ENCODE data around the gene R3HDM2.

The R3HDM2 gene

GRCh38 chr12:57476162-57476992 lies 45.5 kb upstream of the R3HDM2 start:
- no peak overlapping the region for H3K27ac ChIP-seq
- no peak for TF ChIP-seq CTCF (conservative IDR thresholded peaks at IDR 0.05; ENCODE audit: low read depth)
- ChIA-PET CTCF (interaction anchor here (0.5 to 1.0 kb wide), 3 partner anchors 14 to 1008 kb away, joined by 3 read pairs; partner anchors contain the start of gene SPRYD4), POLR2A (ENCODE audit: low non-redundant PET) (interaction anchor here (0.6 kb wide), 1 partner anchor 14 kb away, joined by 7 read pairs; no protein-coding TSS in a partner anchor)
- no peak for DNase-seq (ENCODE audit: low spot score)

- no peak overlapping the region for H3K27ac ChIP-seq
- no peak for DNase-seq (ENCODE audit: low spot score)
- POLR2A ChIA-PET (ENCODE audit: low non-redundant PET), result interaction anchor here (0.6 kb wide), 1 partner anchor 15 kb away, joined by 7 read pairs; no protein-coding TSS in a partner anchor
- CTCF ChIA-PET, result interaction anchor here (0.6 to 2.0 kb wide), 4 partner anchors 13 to 398 kb away, joined by 3 to 12 read pairs (median 4); no protein-coding TSS in a partner anchor
- TF ChIP-seq CTCF (conservative IDR thresholded peaks at IDR 0.05; ENCODE audit: low read depth), result no peak
These were observed 44.7 kb upstream of the R3HDM2 start for GRCh38 chr12:57475271-57476161.

GRCh38 chr12:57474862-57475261 lies 44.0 kb upstream of the R3HDM2 start:
- ChIA-PET CTCF (interaction anchor here (0.6 to 2.0 kb wide), 4 partner anchors 12 to 262 kb away, joined by 4 to 12 read pairs (median 4); no protein-coding TSS in a partner anchor), POLR2A (ENCODE audit: low non-redundant PET) (no interaction called here)
- H3K27ac ChIP-seq, result no peak overlapping the region
- no peak for TF ChIP-seq CTCF (conservative IDR thresholded peaks at IDR 0.05; ENCODE audit: low read depth)
- DNase-seq (ENCODE audit: low spot score), result no peak

- ChIA-PET POLR2A (ENCODE audit: low non-redundant PET) (no interaction called here), CTCF (interaction anchor here (0.7 to 2.0 kb wide), 3 partner anchors 12 to 252 kb away, joined by 3 to 12 read pairs (median 4); no protein-coding TSS in a partner anchor)
- DNase-seq (ENCODE audit: low spot score), result no peak
- no peak overlapping the region for H3K27ac ChIP-seq
- no peak for TF ChIP-seq CTCF (conservative IDR thresholded peaks at IDR 0.05; ENCODE audit: low read depth)
These were observed 43.6 kb upstream of the R3HDM2 start for GRCh38 chr12:57474430-57474829.

GRCh38 chr12:57473886-57474285 lies 43.0 kb upstream of the R3HDM2 start:
- H3K27ac ChIP-seq, result no peak overlapping the region
- CTCF ChIA-PET, result interaction anchor here (0.7 to 2.0 kb wide), 3 partner anchors 11 to 252 kb away, joined by 3 to 12 read pairs (median 4); no protein-coding TSS in a partner anchor
- no peak for DNase-seq (ENCODE audit: low spot score)
- no peak for TF ChIP-seq CTCF (conservative IDR thresholded peaks at IDR 0.05; ENCODE audit: low read depth)
- POLR2A ChIA-PET (ENCODE audit: low non-redundant PET), result no interaction called here

- no peak overlapping the region for H3K27ac ChIP-seq
- DNase-seq (ENCODE audit: low spot score), result no peak
- no peak for TF ChIP-seq CTCF (conservative IDR thresholded peaks at IDR 0.05; ENCODE audit: low read depth)
- POLR2A ChIA-PET (ENCODE audit: low non-redundant PET), result no interaction called here
- CTCF ChIA-PET, result interaction anchor here (2.0 kb wide), 1 partner anchor 11 kb away, joined by 12 read pairs; no protein-coding TSS in a partner anchor
These were observed 42.5 kb upstream of the R3HDM2 start for GRCh38 chr12:57473392-57473791.
